ENCODE results near the gene PAIP2B.
A peak's percentile ranks its signal among the peaks of the same experiment; 100 is the strongest.
"Not testable (repeated sequence)": the region's sequence is repeated elsewhere in the genome, so short reads cannot be mapped to it uniquely, and the experiment has no call there.

The PAIP2B gene, protein sequence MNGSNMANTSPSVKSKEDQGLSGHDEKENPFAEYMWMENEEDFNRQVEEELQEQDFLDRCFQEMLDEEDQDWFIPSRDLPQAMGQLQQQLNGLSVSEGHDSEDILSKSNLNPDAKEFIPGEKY

GRCh38 chr2:71226965-71227560, at the start of gene PAIP2B:
Gene PAIP2B, minus strand, starts transcription at chr2:71227103. Its CDS starts 24,514 bp downstream, at chr2:71202589.
- peak; percentile 99 for DNase-seq (ENCODE audit: low read depth, low spot score)

GRCh38 chr2:71275939-71276310, 49.0 kb upstream of the PAIP2B start:
- DNase-seq (ENCODE audit: low read depth, low spot score) = no peak

DNA sequence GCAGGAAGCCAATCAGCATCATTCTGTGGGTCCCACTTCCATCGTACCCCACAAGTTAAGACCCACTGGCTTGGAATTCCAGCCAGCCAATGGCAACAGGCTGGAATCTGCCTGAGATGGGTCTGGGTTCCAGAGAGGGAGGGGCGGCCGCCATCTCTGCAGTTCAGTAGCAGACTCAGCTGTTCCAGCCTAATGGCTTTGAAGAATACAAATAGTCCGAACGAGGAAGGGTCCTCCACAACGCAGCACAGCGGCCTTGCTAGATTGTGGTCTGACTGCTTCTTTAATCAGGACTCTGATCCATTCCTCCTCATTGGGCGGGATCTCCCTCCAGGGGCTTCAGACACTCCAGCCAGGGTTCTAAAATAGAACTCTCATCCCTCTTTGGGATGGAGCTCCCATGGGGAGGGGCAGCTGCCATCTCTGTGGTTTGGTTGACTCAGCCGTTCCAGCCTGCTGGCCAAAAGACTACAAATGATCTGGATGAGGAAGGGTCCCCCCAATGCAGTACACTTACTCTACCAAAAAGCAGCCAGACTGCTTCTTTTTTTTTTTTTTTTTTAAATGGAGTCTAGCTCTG, 42.7 kb upstream of the PAIP2B start:
- DNase-seq (ENCODE audit: low read depth, low spot score) = no peak

- DNase-seq (ENCODE audit: low read depth, low spot score) = no peak
These were observed 36.5 kb upstream of the PAIP2B start for GRCh38 chr2:71263386-71263785.

- no peak for DNase-seq (ENCODE audit: low read depth, low spot score)
These were observed 34.6 kb upstream of the PAIP2B start for GRCh38 chr2:71261534-71261933.

- DNase-seq (ENCODE audit: low read depth, low spot score) = no peak
These were observed 29.5 kb upstream of the PAIP2B start for GRCh38 chr2:71256421-71256820.

DNA sequence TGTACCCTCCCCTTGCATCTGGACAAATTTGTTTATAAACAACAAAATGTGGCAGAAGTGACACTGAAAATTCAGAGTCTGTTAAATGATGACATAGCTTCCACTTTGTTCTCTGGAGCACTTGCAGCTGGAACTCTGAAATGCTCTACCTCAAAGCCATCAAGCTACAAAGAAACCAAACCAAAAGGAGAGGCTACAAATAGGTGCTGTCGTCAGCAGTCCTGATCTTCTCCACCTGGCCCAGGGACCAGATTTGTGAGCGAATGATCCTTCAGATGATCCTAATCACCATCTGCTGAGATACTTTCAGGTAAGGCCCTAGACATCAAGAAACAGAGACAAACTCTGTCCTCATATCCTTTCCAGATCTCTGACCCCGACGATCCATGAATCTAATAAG, 27.9 kb upstream of the PAIP2B start:
- no peak for DNase-seq (ENCODE audit: low read depth, low spot score)

DNA sequence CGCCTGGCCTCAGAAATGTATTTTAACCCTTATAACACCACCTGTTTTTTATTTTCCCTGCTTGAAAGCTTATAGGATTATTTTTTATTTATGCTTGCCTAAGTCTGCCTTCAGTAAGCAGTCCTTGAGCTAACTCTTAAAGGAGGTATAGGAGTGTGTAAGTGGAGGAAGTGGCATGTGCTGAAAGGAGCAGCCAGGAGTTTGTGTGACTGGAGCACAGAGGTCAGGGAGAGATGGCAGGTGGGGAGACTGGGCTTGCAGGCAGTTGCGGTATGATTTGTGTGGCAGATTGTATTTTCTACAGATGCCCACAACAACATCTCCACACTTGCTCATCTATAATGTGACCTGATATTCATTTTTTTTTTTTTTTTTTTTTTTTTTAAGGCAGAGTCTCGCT, 27.2 kb upstream of the PAIP2B start:
- no peak for DNase-seq (ENCODE audit: low read depth, low spot score)

- DNase-seq (ENCODE audit: low read depth, low spot score) = no peak
These were observed 26.6 kb upstream of the PAIP2B start for GRCh38 chr2:71253476-71253875.

- no peak for DNase-seq (ENCODE audit: low read depth, low spot score)
These were observed 26.0 kb upstream of the PAIP2B start for GRCh38 chr2:71252862-71253261.

DNA sequence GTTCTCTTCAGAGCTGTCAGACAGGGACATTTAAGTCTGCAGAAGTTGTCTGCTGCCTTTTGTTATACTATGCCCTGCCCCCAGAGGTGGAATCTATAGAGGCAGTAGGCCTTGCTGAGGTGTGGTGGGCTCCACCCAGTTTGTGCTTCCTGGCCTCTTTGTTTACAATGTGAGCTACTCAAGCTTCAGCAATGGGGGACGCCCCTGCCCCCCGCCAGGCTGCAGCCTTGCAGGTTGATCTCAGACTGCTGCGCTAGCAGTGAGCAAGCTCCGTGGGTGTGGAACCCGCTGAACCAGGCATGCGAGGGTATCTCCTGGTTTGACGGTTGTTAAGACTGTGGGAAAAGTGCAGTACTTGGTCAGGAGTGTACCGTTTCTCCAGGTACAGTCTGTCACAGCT, 24.0 kb upstream of the PAIP2B start:
- no peak for DNase-seq (ENCODE audit: low read depth, low spot score)

- DNase-seq (ENCODE audit: low read depth, low spot score) = no peak
These were observed 17.4 kb upstream of the PAIP2B start for GRCh38 chr2:71244302-71244660.

GRCh38 chr2:71243634-71244301, 16.9 kb upstream of the PAIP2B start:
- no peak for DNase-seq (ENCODE audit: low read depth, low spot score)

DNA sequence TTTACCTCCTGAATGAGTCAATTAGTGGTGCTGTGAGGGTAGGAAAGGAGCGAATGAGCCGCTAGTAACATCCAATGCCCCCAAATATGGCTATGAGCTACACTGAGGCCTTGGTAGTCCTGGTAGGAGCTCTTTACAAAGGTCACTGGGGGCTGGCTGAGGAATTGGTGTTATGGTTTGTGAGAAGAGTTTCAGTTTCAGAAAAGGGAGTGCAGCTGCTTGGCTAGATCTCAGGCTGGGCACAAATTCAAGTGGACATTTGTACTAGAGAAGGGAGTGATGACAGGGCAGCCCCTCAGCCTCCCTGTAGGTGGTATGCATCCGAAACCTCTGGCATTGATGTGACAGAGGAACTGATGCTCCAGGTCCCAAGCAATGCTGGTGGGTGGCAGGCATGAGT, 13.9 kb upstream of the PAIP2B start:
- DNase-seq (ENCODE audit: low read depth, low spot score) = no peak

DNA sequence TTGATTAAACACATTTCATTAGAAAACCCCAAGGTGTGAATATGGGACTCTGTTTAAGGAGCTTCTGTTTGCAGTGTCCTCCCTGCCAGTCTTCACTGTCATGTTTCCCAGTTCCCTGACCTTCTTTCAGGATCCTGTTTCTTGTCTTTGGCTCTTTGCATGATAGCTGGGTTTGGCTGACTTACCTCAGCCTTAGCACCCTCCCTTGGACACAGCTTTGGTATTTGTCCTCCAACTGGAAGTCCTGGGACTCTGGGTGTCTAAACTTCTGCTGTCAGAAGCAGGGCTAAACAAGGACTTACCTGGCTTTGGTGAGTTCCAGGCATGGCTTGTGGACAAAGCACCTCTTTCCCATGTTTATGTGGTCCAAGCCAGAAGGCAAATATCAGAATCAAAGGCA, 11.2 kb upstream of the PAIP2B start:
- DNase-seq (ENCODE audit: low read depth, low spot score) = no peak

DNA sequence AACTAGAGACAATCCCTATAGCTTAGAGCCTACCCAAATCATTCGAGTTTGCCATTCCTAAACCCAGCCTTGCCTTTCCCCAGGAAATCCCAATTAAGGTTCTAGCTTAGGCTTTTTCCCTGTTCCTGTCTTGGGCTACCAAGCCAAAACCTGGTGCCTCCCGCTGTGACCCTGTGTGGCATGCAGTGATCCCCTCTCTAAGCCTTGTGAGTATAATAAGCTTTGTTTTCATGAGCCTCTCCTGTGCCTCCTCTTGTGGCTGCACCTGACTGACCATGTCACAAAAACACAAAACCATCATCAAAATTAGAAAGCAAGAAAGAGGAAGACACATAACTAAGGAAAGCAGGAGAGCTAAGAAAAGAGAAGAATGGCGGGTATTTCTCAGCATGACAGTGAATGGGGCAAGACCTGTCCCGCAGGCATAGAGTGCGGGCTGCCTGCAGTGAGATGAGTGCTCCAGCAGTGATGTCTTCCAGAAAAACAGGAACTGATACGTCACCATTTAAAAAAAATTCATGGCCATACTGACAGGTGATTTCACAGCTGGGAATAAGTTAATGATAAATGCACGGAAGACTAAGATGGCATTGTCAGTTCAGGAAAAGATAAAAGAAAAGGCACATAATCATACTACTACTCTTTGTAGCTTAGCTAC, 9.2 kb upstream of the PAIP2B start:
- no peak for DNase-seq (ENCODE audit: low read depth, low spot score)

GRCh38 chr2:71233072-71233471, 6.2 kb upstream of the PAIP2B start:
- DNase-seq (ENCODE audit: low read depth, low spot score) = not testable (repeated sequence)

- DNase-seq (ENCODE audit: low read depth, low spot score) = no peak
These were observed 573 bp downstream of the PAIP2B start for GRCh38 chr2:71226096-71226964.

DNA sequence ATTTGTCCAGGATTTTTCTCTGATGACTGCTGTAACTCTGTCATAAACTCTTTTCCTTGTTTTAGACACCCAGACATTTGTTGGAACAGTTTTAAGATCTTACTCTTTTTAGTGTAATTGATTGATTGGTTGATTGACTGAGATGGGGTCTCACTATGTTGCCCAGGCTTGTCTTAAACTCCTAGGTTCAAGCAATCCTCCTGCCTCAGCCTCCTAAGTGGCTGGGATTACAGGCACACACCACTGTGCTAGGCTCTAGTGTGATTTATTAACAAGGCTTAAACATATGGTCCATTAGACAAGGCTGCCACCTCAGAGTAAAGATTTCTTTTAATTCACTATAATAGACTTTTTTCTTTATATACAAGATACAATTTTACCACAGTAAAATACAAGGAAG, 2.0 kb downstream of the PAIP2B start:
- no peak for DNase-seq (ENCODE audit: low read depth, low spot score)

- no peak for DNase-seq (ENCODE audit: low read depth, low spot score)
These were observed 2.4 kb downstream of the PAIP2B start for GRCh38 chr2:71224457-71224856.

- DNase-seq (ENCODE audit: low read depth, low spot score) = peak; percentile 47
These were observed 3.1 kb downstream of the PAIP2B start for GRCh38 chr2:71223767-71224333.

Measured in iPS DF 19.7 (cell line).